ENCODE measurements around the gene LGALS3.

LGALS3 gene

DNA sequence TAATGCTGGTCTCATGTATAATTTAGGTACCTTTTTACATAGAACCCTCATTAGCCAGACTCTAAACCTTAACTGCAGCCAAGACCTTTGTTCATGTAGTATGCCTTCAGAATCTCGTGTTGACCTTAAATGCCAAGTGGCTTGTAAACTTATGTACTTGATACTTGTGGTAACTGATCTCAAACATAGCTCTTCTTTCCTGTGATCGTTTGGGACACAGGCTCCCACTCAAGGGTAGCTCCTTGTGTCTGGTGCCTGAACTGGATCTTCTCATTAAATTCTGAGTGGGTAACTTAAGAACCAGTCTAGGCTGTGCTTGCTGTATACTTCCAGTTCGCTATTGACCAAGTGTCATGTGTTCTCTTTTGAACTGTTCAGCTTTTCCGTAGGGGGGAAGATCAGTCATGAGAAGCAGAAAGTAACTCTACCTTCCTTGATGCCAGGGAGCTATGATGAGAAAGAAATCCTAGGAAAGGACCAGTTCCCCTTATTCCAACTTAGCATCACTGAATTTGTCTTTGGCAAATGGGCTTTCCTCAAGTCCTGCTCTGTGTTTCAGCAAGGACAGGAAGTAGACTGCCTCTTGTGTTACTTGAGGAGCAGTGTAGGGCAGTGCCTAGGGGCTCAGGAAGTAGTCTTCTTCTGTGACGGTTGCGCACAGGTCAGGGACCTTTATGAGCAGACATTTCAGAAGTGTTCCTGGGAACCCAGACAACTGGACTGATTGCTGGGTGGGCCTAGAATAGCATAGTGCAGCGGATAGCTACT lies 2.5 kb downstream of the LGALS3 start:
- peak; percentile 7 for DNase-seq (ENCODE audit: low spot score)

DNA sequence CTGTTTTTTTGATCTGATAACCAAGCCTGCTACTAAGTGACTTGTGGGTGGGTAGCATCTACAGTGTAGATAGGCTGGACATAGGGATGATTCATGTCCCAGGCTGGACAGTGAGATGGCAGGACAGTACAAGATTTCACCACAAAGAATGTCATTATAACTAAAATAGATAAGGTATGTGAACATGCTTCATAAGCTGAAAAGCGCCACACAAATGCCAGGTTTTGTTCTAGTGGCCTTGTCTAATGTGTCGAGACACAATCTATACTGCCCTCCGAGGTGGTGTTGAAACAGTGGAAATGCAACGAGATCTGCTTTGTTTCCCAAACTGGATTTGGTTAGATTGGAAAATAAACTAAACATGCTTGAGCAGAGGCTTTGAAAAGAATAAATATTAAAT lies 4.4 kb downstream of the LGALS3 start:
- DNase-seq (ENCODE audit: low spot score) = no peak

DNA sequence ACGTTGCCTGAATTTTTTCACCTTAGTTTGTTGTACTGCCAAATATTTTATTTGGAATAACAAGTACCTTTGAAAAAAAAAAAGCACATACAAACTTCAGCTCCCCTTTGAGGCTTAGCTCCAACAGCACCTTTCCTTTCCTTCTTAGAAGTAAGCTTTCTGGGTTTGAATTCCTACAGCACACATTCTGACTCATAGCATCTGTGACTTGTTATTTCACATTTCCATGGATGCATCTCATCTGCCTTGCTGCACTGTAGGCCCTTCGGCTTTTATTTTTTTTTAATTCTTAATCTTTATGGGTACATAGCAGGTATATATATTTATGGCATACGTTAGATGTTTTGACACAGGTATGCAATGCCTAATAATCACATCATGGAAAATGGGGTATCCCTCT lies 7.2 kb downstream of the LGALS3 start:
- DNase-seq (ENCODE audit: low spot score) = no peak

DNA sequence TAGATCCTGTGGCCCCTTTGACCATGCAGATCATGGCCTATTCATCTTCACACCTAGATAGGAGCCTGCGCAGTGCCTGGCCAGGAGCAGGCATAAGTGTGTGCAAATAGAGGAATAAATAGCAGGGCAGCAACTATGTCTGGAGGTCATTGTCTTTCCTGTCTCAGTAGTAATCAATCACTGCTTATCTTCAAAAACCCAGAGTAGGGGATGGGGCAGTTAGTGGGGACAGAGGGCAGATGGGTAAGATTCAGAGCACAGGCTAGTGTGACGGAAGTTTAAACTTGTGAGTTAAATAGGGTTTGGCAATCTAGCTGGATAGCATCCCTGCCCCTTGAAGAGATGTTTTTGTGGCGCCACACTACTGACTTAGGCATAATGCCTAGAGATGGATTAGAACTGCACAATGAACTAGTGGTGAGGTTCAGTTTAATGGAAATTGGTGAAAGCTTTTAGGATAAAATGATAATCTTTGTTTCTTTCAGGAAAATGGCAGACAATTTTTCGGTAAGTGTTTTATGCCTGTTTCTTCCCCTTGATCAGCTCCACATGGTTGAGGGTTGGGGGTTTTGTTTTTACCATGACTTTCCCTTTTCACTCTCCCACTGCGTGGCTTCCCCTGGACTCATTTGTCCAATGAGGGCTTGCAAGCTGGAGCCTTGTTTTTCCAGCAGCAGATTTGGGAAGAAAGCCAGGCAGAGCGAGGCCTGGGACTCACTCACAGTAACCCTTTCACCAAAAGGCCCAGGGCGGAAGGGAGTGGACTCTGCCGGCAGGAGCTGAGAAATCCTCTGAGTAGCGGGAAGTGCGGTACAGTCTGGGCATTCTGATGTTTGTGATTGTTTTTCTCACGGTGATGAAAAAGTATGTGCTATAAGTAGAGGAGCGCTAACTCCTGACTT lies 8.1 kb downstream of the LGALS3 start:
- no peak for DNase-seq (ENCODE audit: low spot score)

DNA sequence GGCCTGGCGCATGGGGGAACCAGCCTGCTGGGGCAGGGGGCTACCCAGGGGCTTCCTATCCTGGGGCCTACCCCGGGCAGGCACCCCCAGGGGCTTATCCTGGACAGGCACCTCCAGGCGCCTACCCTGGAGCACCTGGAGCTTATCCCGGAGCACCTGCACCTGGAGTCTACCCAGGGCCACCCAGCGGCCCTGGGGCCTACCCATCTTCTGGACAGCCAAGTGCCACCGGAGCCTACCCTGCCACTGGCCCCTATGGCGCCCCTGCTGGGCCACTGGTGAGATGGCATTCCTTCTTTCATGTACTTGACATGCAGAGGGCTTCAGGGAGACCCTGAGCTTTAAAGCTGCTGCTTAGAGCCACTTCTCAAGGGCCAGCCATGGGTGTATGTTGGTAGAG lies 9.0 kb downstream of the LGALS3 start:
- no peak for DNase-seq (ENCODE audit: low spot score)

DNA sequence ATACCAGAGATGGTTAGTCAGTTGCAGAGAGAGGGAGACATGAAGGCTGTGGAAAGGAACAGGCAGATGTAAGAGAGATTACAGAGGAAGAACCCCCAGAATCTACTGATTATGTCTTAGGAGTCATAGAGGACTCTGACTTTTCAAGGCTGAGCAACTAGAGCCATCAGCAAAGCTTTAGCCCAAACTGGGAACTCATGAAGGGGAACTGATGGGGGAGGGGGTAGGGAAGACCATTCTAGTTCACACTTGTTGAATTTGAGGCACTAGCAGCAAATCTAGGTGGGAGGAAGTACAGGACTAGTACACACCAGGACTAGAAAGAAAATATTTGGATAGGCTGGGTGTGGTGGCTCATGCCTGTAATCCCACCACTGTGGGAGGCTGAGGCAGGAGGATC lies 10.1 kb downstream of the LGALS3 start:
- DNase-seq (ENCODE audit: low spot score) = no peak

DNA sequence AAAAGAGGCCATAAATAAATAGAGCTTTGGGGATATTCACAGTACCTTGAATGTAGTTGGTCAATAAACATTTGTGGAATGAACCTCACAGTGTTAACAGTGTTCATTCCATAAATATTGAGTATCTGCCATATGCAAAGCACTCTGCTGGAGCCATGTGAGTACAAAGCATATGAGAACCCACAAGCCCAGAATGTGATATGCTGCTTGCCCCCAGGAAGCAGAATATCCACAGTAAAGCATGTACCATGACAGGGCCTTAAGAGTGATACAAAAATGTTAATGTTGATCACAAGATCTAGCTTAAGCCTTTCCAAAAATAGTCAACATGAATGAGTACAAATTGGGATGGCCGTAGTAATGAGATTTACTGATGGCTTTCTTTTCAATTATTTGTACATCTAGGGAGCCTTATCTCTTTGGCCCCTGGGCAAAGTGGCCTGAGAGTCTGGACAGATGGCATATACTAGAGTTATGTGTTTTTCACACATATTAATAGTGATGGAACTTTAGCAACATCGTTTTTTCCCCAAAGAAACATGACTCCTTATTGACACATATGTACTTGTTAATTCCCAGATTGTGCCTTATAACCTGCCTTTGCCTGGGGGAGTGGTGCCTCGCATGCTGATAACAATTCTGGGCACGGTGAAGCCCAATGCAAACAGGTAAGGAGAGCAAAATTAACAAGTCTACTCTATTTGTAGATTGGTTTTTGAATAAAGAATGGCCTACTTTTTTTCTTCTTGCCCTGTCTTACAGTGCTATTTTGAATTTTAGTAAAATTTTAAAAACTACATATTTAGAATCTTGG lies 10.9 kb downstream of the LGALS3 start:
- no peak for DNase-seq (ENCODE audit: low spot score)

DNA sequence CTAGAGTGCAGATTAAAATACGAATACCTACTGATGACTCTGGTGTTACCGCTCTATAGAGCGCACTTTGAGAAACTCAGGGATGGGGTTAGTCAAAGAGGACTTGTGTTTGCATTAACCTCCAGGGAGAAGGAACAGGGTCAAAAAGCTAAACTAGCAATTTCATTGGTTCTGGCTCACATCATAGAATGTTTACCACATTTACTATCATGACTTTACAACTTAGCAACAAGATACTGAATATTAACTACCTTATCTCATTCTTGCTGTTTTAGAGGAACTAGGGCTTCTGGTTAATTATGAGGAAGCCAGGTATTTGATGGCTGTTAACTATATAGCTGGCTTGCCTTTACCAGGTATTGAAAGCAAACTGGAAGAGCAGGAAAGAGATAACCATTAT lies 12.8 kb downstream of the LGALS3 start:
- no peak for DNase-seq (ENCODE audit: low spot score)

DNA sequence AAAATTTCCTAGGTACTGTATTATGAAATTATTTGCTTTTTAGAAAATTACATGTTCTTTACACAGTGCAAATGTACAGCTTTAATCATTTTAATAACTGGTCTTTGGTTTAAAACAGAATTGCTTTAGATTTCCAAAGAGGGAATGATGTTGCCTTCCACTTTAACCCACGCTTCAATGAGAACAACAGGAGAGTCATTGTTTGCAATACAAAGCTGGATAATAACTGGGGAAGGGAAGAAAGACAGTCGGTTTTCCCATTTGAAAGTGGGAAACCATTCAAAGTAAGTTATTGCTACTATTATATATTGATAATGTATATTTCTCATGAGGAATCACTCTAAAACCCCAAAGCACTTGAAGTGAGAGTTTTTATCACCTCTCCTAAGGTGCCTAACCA lies 13.4 kb downstream of the LGALS3 start:
- DNase-seq (ENCODE audit: low spot score) = no peak

DNA sequence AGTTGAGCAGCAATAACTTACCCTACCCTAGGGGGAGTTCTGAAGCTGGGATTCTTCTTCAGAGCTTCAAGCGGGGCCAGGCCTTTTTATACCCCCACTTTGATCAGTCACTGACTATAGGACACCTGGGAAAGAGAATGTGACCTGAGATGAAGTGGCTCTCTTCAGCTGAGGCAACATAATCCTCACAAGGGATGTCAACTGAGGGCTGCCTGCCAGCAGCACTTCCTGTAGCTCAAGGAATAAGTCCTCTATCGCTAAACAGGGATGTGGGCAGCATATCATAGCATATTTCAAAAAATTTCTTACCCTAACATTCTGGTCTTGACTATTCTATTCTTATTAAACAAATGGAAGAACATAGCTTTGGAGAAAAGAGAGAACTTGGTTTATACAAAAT lies 17.4 kb downstream of the LGALS3 start:
- DNase-seq (ENCODE audit: low spot score) = no peak

DNA sequence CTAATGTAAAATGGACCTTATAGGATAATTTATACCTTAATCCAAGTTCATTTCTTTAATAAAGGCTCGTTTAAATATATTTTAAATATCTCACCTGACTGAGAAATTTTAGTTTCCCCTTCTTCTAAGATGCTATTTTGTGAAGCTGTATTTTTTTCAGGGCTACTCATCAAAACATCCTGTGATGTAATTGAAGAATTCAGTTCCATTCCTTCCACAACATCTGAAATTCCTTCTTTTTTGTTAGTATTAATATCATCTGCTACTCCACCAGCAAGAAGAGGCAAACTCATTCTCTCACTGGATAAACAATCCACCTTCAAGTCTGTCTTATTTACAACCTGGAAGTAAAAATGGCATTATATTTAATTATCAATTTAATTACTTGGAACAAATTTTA lies 22.5 kb downstream of the LGALS3 start:
- no peak for DNase-seq (ENCODE audit: low spot score)

DNA sequence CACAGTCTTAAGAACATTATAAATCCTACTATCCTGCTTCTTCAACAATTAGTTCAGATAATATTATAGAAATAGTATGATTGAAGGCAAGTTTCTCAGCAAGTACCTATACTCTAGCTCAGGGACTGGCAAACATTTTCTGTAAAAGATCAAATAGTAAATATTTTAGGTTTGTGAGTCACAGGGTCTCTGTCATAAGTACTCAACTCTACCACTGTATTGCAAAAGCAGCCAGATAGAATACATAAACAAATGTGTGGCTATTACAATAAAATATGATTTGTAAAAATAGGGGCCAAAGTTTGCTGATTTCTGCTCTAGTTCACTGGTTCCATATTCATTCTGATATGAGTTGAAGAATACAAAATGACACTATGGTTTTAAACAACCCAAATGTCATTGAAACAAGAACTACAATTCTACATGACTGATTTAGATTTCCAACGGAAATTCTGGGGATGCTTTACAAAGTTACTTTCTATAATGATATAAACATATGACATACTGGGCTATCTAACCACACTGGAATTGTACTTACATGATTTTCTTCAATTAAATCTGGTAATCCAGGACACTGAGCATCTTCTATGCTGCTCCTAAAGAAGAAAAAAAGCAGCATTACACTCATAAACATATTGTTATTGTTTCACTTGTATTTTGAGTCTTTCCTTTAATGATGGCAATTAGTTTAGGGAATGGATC lies 23.2 kb downstream of the LGALS3 start:
- no peak for DNase-seq (ENCODE audit: low spot score)

DNA sequence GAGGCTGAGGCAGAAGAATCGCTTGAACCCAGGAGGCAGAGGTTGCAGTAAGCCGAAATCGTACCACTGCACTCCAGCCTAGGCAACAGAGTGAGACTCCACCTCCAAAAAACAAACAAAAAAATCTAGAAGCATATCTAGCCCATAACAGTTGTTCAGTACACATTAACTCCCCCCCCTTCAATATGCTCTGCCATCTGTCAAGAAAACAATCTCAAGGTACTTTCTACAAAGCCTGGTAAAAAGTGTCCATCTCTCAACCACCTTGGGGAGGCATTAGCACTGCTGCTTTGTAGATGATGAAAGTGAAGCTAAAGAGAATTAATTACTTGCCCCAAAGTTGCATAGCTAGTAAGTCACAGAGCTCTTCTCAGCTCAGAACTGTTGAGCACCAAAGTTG lies 24.9 kb downstream of the LGALS3 start:
- DNase-seq (ENCODE audit: low spot score) = no peak

DNA sequence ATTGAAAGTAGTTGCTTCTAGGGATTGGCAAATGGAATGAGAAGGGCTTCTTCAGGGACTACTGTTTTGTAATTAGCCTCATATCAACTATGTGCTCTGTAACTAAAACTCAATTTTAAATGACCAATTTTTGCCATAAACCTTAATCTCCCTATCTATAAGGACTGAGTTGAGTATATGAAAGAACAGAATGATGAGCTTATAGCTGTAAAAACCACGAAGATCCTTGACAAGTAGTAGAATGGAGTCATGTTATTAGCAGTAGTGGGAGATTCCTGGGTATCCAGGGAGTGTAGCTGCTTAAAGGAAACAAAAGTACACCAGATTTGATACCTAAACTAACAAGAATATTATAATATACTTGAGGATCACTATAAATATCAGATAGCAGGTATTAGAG lies 28.0 kb downstream of the LGALS3 start:
- DNase-seq (ENCODE audit: low spot score) = no peak

DNA sequence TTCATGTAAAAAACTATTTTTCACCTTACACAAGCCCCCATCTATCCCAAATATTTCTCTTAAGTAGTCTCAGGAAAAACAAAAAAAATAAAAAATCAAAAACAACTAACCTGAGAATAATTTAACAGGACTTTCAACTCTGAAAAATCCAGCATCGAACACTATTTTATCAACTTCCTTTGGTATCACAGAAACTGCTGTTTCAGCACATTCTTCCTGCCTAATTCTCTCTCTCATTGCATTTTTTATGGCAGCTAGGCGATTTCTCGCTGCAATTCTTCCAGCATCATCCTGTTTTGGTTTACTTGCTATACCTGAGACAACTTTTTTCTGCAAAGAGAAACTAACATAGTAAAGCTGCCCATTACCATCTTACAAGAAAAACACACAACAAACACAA lies 29.4 kb downstream of the LGALS3 start:
- no peak for DNase-seq (ENCODE audit: low spot score)

DNA sequence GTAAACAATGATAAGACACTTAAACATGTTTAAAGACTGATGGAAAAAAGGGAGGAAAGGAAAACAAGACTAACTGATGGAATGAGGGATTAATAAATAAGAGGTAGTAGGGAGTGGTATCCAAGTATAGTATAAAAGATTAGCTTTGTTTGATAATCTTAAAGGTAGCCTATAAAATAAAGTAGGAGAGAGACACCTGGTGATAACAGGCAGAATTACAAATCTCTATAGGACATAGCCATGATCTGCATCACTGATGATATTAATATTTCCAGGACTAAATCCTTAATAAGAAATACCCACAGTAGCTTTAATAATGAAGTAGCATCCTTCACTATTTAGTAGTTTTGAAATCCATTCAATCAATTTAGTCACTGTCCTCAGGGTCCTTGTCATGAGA lies 31.9 kb downstream of the LGALS3 start:
- peak; percentile 31 for DNase-seq (ENCODE audit: low spot score)

DNA sequence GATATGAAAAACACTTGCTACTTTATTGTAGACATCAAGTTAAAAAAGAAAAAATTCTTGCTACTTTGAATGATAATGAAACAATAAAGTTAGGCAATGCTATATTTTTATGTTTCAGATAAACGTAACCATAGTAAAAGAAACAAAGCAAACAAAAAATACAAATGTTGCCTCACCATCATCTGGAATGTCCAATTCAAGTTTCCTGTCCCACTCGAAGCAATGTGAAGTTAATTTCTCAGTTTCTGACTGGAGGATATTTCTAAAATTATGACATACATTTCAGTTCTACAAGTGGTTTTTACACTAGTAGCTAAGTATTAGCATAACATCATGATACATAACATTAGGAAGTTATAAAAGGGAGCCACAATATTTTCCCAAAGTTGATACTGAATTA lies 41.5 kb downstream of the LGALS3 start:
- no peak for DNase-seq (ENCODE audit: low spot score)

DNA sequence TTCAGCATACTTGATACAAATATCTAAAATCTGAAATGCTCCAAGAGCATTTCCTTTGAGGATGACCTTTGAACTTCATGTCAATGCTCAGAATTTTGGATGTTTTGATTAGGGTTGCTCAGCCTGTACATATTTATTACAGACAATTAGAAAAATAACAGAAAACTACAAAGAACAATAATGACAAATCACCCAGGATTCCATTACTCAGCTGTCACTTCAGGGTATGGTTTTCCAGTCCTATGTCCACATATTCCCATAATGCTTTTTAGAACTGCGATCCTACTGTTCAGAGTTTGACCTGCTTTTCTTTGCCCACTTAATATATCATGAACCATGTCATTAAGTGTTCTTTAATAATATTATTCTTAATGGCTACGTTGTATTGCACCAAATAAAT lies 51.0 kb downstream of the LGALS3 start:
- DNase-seq (ENCODE audit: low spot score) = no peak

DNA sequence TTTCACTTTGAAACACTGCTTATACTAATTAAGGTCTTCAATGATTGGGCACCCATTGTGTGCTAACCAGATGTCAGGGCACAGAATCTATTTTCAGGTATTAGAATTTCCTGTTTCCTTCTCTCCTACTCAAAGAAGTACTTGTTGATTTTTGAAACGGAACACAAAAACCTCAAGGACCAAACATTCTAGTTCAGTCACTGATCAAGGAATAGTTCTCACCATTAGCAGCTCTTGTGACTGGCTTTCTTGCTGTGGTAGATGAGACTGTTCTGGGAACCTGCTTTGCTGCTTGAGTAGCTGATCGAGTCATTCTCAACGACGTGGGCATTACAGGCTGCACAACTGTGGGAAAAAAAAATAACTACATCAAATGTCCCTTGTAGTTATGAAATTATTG lies 51.4 kb downstream of the LGALS3 start:
- DNase-seq (ENCODE audit: low spot score) = no peak

DNA sequence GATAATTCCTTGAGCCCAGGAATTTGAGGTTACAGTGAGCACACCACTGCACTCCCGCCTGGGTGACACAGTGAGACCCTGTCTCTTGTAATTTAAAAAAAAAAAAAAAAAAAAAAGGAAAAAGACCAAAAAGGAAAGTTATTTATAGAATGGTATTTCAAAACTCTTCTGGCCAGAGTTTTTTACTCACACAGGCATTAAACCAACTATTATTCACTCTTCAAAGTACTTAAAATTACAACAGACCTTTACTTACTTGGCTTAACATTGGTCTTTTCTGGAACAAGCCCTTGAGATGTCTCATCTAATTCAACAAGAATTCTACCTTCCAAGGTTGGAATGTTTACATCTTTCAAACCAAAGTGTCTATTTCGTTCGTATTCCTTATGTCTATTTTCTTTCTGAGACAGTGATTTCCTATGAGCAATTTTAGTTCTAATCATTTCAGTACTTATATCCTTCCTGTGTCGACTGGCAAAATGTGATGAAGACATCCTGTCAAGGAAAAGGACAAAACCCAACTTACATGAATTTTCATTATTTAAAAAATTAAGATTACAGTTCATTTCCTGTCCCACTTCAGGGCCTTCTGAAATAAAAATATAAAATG lies 59.7 kb downstream of the LGALS3 start:
- no peak for DNase-seq (ENCODE audit: low spot score)

DNA sequence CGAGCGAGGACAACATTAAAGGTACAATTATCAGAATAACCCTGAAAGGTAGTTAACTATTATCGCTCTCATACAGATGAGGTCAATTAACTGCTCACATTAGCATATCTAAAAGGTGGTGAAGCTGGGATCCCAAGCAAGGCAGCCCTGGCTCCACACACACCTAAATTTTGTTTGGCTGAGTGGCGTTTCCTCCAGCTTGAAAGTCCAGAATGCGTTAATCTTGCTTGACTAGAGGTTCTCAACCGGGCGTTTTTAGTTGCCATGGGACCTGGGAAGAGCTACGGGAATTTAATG lies 61.8 kb downstream of the LGALS3 start:
- DNase-seq (ENCODE audit: low spot score) = no peak
